Hepatocyte (in vitro differentiated cells): ENCODE measurements around the gene NRG2.

ENCODE experiments used
- CTCF ChIP-seq: fragments of 200-600 bp; sonication (generic); IDR thresholded peaks from 2 replicates; pipeline ENCODE4 v1.5.1; 2016; ENCODE audit warnings: antibody characterized with exemption, mild to moderate bottlenecking; ENCODE audit not compliant: poor library complexity
- EZH2 ChIP-seq: fragments of 200-600 bp; sonication (generic); IDR thresholded peaks from 2 replicates; pipeline ENCODE4 v1.6.1; 2016; ENCODE audit warnings: antibody characterized with exemption, mild to moderate bottlenecking, borderline replicate concordance
- EZH2phosphoT487 ChIP-seq: fragments of 200-600 bp; sonication (generic); IDR thresholded peaks from one replicate; pipeline ENCODE4 v1.6.1; 2018; ENCODE audit warnings: antibody characterized with exemption, mild to moderate bottlenecking, low read depth, moderate library complexity; ENCODE audit not compliant: unreplicated experiment, severe bottlenecking

GRCh38 chr5:140049713-140050112 lies 6.6 kb upstream of the NRG2 start:
- TF ChIP-seq EZH2 (no peak), CTCF (no peak), EZH2phosphoT487 (no peak)
